ENCODE measurements around the gene FRMD5.
A peak's percentile ranks its signal among the peaks of the same experiment; 100 is the strongest.

Gene FRMD5

DNA sequence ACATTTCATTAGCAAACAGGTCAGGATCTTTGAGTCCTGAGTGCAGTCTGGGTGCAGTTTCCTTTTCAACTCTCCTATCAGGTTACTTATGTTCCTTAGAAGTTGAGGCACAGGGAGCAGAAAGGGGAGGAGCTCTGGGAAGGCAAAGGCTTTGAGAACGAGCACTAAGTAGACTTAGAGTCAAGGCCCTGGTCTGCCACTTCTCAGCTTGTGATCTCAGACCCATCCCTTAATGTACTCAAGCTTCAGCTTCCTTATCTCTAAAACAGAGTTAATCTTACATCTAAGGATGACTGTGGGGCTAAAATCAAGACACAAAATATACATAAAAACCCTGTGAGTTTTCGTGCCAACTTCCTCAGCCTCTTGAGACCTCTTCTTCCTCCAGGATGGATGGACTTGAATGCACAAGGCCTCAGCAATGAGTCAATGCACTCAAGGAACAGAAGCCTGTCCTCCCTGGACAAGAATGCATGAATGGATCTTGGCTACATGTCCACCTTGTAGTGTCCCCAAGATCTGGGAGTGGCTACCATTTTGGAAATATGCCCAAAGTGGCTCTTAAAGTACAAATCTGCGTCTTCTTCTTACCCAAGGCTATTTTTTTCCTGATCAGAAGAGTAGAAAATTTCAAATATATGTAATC is 263.2 kb downstream of the FRMD5 start:
- no peak for DNase-seq (ENCODE audit: low read depth in 3 of 3, low spot score in 1 of 3)

DNA sequence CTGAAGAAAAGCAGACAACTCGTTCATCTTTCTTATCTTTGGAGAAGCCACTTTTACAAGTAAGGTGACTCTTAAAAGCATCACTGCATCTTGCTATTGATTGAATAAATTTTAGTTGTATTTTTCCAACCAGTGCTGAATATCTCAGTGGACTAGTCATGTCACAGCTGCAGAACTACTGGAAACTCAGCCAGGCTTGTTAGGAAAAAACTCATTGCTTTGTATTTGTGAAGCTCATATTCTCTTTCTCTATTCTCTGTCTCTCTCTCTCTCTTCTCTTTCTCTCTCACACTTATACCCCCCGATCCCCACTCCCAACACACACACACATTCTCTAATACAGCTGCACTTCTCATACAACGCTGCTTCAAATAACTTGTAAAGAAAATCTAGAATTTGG is 264.0 kb downstream of the FRMD5 start:
- DNase-seq (ENCODE audit: low read depth in 3 of 3, low spot score in 1 of 3) = no peak

DNA sequence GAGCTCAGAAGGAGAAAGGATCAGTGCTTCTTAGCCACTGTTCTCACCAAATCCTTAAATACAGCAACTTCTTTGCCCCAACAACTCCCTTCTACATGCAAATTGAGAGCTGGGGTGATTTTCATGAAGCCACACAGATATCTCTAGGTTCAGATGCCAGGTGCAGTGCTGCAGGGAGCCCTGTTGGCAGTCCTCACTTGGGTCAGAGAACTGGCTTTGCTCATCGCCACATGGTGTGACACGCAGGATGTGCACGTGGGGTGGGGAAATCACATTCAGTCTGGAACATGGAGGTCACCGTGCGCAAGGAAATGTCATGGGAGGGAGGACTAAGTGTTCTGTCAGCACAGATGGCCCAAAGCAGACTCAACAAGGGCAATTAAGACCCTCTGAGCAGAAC is 264.5 kb downstream of the FRMD5 start:
- no peak for DNase-seq (ENCODE audit: low read depth in 3 of 3, low spot score in 1 of 3)

DNA sequence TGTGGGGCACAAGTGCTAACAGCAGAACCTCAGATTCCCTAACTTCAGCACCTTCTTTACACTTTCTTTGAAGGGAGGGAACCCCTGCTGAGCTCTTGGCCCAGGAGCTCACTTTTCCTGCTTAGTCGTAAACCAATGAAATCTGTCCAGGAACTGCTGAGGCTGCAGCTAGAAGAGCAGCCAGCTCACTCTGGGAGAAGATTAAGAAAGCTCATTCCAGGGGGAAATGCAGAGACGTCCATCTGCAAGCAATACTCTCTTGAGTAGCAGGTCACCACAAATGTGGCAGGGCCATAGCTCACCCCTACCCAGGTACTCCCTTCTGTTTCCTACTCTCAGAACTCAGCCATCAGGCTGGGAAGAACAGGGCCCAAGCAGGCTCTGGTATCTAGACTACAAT is 265.0 kb downstream of the FRMD5 start:
- no peak for DNase-seq (ENCODE audit: low read depth in 3 of 3, low spot score in 1 of 3)

DNA sequence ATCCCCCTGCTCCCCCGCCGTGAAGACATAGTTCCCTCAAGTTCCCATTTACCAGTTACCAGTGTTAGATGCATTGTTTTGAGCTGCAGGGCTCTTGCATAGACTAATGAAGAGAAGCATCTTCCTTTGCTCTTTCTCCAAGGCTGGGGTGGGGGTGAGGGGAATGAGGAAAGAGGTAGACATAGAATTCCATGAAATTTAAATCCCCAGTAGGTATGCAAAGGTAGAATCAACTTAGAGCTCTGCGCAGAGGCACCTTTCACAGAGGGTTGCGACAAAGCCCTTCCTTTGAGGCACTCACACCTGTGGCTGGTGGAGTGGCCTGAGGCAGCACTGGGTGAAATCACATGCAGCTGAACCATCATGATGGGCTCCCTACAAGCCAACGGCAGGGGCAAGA is 266.9 kb downstream of the FRMD5 start:
- no peak for DNase-seq (ENCODE audit: low read depth in 3 of 3, low spot score in 1 of 3)

GRCh38 chr15:43927203-43927602 is 267.9 kb downstream of the FRMD5 start:
- no peak for DNase-seq (ENCODE audit: low read depth in 3 of 3, low spot score in 1 of 3)

- no peak for DNase-seq (ENCODE audit: low read depth in 3 of 3, low spot score in 1 of 3)
Observed at GRCh38 chr15:43923553-43923952, 271.5 kb downstream of the FRMD5 start.

DNA sequence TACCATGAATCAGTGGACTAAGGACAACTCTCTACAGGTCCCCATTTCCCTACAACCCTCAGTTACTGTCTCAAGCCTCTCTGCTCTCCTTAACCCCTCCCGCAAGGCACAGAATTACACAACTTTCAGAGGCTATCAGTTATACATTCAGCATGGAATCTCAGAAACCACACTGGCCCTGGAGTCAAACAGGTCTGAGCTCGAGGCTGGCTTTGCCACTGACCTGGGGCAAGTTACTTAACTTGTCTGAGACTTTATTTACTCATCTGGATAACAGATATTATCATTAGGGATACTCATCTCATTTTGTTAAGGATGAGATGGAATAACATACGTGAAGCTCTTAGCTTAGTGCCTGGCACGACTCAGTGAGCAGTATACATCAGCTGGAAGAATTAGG is 273.1 kb downstream of the FRMD5 start:
- DNase-seq (ENCODE audit: low read depth in 3 of 3, low spot score in 1 of 3) = no peak

DNA sequence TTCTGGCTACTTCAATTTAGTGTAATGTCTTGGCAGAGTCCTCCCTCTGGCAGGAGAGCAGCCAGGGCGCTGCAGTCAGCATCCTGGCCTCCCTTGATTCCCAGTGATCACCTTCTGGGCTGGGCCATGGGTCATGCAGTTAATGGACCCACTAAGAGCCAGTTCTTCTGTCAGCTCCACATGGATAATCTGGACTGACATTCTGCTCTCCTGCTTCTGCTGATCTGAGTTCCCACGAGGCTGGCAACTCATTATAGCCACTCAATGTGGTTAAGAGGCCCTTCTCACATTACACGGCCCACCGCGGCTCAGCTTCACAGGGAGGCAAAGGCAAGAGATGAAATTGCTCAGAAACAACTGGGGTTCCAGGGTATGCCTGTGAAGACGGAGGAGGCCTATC is 274.3 kb downstream of the FRMD5 start:
- no peak for DNase-seq (ENCODE audit: low read depth in 3 of 3, low spot score in 1 of 3)

- DNase-seq (ENCODE audit: low read depth in 3 of 3, low spot score in 1 of 3) = no peak
Observed at GRCh38 chr15:43920254-43920600, 274.8 kb downstream of the FRMD5 start.

- no peak for DNase-seq (ENCODE audit: low read depth in 3 of 3, low spot score in 1 of 3)
Observed at GRCh38 chr15:43919540-43920253, 275.4 kb downstream of the FRMD5 start.

GRCh38 chr15:43918717-43919116 is 276.4 kb downstream of the FRMD5 start:
- DNase-seq (ENCODE audit: low read depth in 3 of 3, low spot score in 1 of 3) = no peak

DNA sequence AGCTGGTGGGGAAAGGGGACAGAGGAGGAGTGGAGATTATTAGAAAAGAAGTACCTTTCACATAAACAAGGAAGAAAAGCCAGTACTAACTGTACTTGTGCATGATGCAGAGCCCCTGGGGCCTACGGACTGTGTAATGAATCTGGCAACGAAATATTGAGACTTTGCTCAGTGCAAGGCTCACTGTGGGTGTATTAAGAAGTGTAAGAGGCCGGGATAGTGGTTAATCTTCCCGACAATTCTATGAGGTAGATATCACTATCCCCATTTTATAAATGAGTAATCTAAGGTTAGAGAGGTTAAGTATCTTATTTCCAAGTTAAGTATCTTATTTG is 278.8 kb downstream of the FRMD5 start:
- no peak for DNase-seq (ENCODE audit: low read depth in 3 of 3, low spot score in 1 of 3)

DNA sequence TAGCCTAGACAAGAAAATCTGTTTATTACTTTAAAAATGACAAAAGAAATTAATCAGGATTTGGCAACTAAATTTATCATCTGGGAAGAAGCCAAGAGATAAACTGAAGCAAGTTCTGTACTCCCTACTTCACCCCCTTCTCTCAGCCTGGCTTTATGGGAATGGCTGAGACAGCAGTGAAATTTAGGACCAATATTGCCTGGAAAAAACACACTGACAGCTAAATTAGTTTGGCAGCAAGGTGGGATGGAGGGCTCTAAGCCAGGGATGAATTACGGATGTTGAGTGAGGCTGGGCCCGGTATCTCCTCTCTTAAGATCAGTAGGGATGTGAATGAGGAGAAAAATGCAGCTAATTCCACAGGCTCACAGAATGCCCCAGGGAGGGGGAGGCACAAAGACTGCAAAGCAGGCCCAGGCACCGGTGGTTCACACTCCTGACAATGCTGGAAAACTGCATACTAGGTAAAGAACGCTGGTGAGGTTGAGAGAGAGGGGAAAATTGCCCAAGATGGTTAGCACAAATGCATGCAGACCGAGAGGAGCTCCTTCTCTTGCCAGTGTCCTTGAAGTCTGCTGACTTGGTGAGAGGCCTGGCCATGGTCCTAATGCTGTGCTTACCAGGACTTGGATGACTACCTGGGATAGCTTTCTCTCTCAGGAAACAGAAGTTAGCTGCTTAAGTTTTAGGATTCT is 279.3 kb downstream of the FRMD5 start:
- DNase-seq (ENCODE audit: low read depth in 3 of 3, low spot score in 1 of 3) = no peak

DNA sequence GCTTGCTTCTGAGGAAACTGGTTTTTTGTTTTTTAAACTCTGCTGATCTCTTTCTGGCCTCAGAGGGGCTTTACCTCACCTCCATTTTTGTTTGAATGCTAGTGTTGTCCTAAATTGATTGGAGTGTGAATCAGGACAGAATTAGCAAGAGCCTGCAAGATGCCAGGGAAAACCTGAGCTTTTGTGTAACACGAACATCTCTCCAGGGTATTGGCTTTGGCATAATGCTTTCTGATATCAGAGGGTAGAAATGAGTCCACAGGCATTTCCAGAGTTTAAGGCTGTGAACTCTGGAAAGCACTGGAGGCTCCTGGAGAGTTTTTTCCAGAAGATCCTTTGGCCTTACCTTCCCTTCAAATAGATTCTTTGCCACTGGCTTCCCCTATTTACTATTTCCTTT is 281.1 kb downstream of the FRMD5 start:
- DNase-seq (ENCODE audit: low read depth in 3 of 3, low spot score in 1 of 3) = no peak

- no peak for DNase-seq (ENCODE audit: low read depth in 3 of 3, low spot score in 1 of 3)
Observed at GRCh38 chr15:43913026-43913780, 281.9 kb downstream of the FRMD5 start.

DNA sequence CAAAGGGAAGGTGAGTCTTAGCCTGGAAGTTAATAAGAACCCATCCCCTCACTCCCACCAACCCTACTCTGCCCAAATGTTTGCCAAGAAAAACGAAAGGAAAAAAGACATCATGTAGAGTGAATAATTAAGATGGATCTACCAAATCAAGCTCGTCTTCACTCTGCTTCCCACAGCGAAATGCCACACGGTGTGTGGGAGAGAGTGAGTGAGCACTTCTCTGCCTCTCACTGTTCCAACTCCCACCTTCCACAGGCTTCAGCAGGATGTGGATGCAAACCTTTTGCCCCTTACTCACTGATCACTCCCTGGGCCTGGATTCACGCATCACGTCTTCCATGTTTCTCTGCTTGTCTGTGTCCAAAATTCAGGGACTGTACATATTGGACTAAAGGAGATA is 282.9 kb downstream of the FRMD5 start:
- DNase-seq (ENCODE audit: low read depth in 3 of 3, low spot score in 1 of 3) = no peak

GRCh38 chr15:43911235-43911781 is 283.8 kb downstream of the FRMD5 start:
- DNase-seq (ENCODE audit: low read depth in 3 of 3, low spot score in 1 of 3) = no peak

DNA sequence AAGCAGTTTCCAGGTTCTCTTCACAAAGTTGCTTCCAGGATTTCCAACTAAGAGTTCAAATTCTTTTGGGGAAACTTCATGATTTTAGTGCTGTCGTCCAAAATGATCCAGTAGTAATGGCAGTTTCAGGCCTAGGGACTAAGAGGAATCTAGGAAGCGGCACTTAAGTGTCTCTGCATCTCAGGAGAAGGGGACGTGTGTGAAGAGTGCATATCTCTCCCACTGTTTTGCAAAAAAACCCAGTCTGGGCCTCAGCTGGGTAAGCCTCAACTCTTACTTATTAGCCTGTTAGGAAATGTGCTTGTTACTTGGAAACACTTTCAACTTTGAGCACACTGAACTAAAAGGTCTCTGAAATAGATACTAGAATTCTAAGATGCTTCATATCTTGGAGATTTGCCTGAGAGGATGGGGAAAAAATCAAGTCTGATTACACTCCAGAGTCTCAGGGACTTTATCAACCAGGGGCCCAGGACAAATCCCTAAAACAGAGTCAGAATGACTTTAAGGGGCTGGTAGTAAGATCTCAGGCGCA is 286.5 kb downstream of the FRMD5 start:
- no peak for DNase-seq (ENCODE audit: low read depth in 3 of 3, low spot score in 1 of 3)

GRCh38 chr15:43905755-43906154 is 289.3 kb downstream of the FRMD5 start:
- DNase-seq (ENCODE audit: low read depth in 3 of 3, low spot score in 1 of 3) = no peak

- DNase-seq (ENCODE audit: low read depth in 3 of 3, low spot score in 1 of 3) = peak in 2 of 3 donors; percentile 2 to 22
Observed at GRCh38 chr15:43903864-43904290, 291.2 kb downstream of the FRMD5 start.
